Mucosa of descending colon (tissue), 3 donors: Measurements from ENCODE around the gene TMEM147. TPM values are rescaled to one million over a fixed set of nuclear protein-coding genes. Genes with fewer than 3 reads are reported as not detected.
A peak's percentile ranks its signal among the peaks of the same experiment; 100 is the strongest.

Source experiments
- ATAC-seq: fragments of 200-7000 bp; cut with Tn5 transposase; one replicate; pipeline ENCODE4 v1.9.1; 2020; ENCODE audit warnings: mild to moderate bottlenecking, moderate library complexity
- DNase-seq, 3 donors: peaks; one replicate each; pipeline ENCODE4 v3.0.0-alpha.2; 2020
- H3K36me3 ChIP-seq: fragments of 200-600 bp; one replicate; pipeline ENCODE4 v1.8.0; 2021; ENCODE audit warnings: low read depth, mild to moderate bottlenecking
- H3K4me1 ChIP-seq: fragments of 200-600 bp; one replicate; pipeline ENCODE4 v1.8.0; 2021; ENCODE audit warnings: low read depth, mild to moderate bottlenecking
- H3K4me3 ChIP-seq: fragments of 200-600 bp; one replicate; pipeline ENCODE4 v1.8.0; 2021; ENCODE audit warnings: mild to moderate bottlenecking
- H3K9me3 ChIP-seq: fragments of 200-600 bp; one replicate; pipeline ENCODE4 v1.8.0; 2021; ENCODE audit warnings: mild to moderate bottlenecking
- CTCF ChIP-seq: fragments of 200-600 bp; IDR thresholded peaks from one replicate; pipeline ENCODE4 v1.8.0; 2022; ENCODE audit warnings: antibody characterized with exemption, mild to moderate bottlenecking
- intact Hi-C, 2 donors: fragments of 100-400 bp; cut with DNase I in 1 of 2; cut with micrococcal nuclease in 1 of 2; formaldehyde crosslinking; loops; one replicate each; pipeline versions ENCODE4 v1.11.0 to v1.11.1; 2022; cut with DNase I, micrococcal nuclease
- total RNA-seq, 3 donors: library from RNA; stranded (reverse); fragmentation: NEBNext Ultra II Directional in 2 of 3; extraction: Animal tissue kit (Norgen Biotek cat#: 25700) in 2 of 3; gene quantifications; one replicate each; pipeline versions ENCODE4 v1.2.1 to v1.2.4, GENCODE V29; 2021 to 2023
- donor health status: DM: no; HTN: no; CAD: no; lungs with moderate emphysema.
- donor health status: DM: no; HTN: no; CAD: no.
- donor health status: DM: no; HTN: yes; CAD: no.

TMEM147 gene
- total RNA-seq, 3 donors from 2014 or later: 54.4 to 62.8 (median 58.2) TPM

- H3K9me3 ChIP-seq: no peaks in the 10 kb centered on the region
- ATAC-seq: no peak
- intact Hi-C loops: no loop called here
Observed at GRCh38 chr19:35543280-35544109, 1.9 kb upstream of the TMEM147 start.

GRCh38 chr19:35544110-35544802, 1.2 kb upstream of the TMEM147 start:
- intact Hi-C loops: no loop called here
- ATAC-seq (no peak), DNase-seq (no peak)
- TF ChIP-seq CTCF: no peak
- H3K9me3 ChIP-seq: no peaks in the 10 kb centered on the region
- H3K36me3 ChIP-seq: no peaks in the 10 kb centered on the region
- peaks cover 10% of the 10 kb centered on the region for H3K4me1 ChIP-seq
- no peak overlapping the region for H3K4me3 ChIP-seq

More at GRCh38 chr19:35543280-35544109, 1.9 kb upstream of the TMEM147 start:
- DNase-seq: no peak
- H3K4me1 ChIP-seq: peaks cover 10% of the 10 kb centered on the region
- H3K4me3 ChIP-seq: no peak overlapping the region
- H3K36me3 ChIP-seq: no peaks in the 10 kb centered on the region
- TF ChIP-seq CTCF: no peak

GRCh38 chr19:35545855-35546381, 492 bp downstream of the TMEM147 start:
- Histone ChIP-seq H3K36me3 (no peaks in the 10 kb centered on the region), H3K4me1 (peaks cover 10% of the 10 kb centered on the region), H3K9me3 (no peaks in the 10 kb centered on the region), H3K4me3 (peak overlapping the region; percentile 64)
- intact Hi-C loops: no loop called here
- DNase-seq (peak; percentile 45 to 72 (median 68)), ATAC-seq (peak; percentile 55)
- no peak for TF ChIP-seq CTCF

GRCh38 chr19:35546532-35546931, 1.1 kb downstream of the TMEM147 start:
- DNase-seq: no peak
- intact Hi-C loops: no loop called here

More at GRCh38 chr19:35546532-35546931, 1.1 kb downstream of the TMEM147 start:
- Histone ChIP-seq H3K36me3 (no peaks in the 10 kb centered on the region), H3K4me3 (no peak overlapping the region), H3K9me3 (no peaks in the 10 kb centered on the region), H3K4me1 (peaks cover 10% of the 10 kb centered on the region)
- no peak for ATAC-seq
- TF ChIP-seq CTCF: no peak
